ENCODE results near the gene PLCG1. TPM values are rescaled to one million over a fixed set of nuclear protein-coding genes. Genes with fewer than 3 reads are reported as not detected.

The PLCG1 gene
- total and polyA plus RNA-seq, 9 of the 15 experiments (the other 6 are each of a cell fraction or from before 2014, with no cell fraction given), result 1.7 to 67.0 (median 34.8) TPM

DNA sequence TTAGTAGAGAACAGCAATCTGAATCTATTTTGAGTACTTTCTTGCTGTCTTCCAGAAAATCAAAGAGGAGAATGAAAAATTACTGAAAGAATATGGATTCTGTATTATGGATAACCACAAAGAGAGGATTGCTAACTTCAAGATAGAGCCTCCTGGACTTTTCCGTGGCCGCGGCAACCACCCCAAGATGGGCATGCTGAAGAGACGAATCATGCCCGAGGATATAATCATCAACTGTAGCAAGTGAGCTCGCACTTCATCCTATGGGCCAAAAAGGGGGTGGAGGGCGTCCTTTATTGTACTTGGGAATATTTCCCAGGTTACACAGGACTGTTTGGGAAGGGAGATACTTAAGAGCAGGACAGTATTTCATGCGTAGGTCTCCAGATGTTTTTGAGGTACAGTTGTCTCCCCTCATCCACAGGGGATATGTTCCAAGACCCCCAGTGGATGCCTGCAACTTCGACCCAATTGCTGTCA, 37.3 kb upstream of the PLCG1 start (continued):
- TF ChIP-seq C11orf30 (IDR thresholded peaks at IDR 0.05; ENCODE audit: low read depth), result no peak

- H3K9ac ChIP-seq (ENCODE audit: insufficient read depth in 1 of 2, low read depth in 2 of 2, low read length in 2 of 2), result no peak overlapping the region
- FAIRE-seq, result no peak
- H3K27ac ChIP-seq (ENCODE audit: extremely low read depth, low read depth, low read length), result no peak overlapping the region
- H3K4me3 ChIP-seq, result no peak overlapping the region
- no peaks in the 10 kb centered on the region for H3K4me1 ChIP-seq (replicated peaks in 1 of 2; ENCODE audit: control insufficient read depth in 2 of 2, insufficient read depth in 2 of 2, low read length in 2 of 2)
- ATAC-seq, result no peak
- in situ Hi-C loops (cut with MboI), result no loop called here
- intact Hi-C loops (cut with micrococcal nuclease), result no loop called here
- ChIA-PET CTCF (ENCODE audit: low intra/inter-chr PET ratio) (no interaction called here), POLR2A (interaction anchor here (0.6 kb wide), 1 partner anchor 25 kb away, joined by 3 read pairs; no protein-coding TSS in a partner anchor)
- H2AFZ ChIP-seq (ENCODE audit: low read depth, low read length), result no peak overlapping the region
- H3K79me2 ChIP-seq (ENCODE audit: control insufficient read depth, insufficient read depth, low read length), result no peaks in the 10 kb centered on the region
- no peak for DNase-seq (ENCODE audit: extremely low read depth in 1 of 4, low spot score in 3 of 4)
- H3K9me3 ChIP-seq (replicated peaks; ENCODE audit: control insufficient read depth, insufficient read depth, low read depth, low read length), result no peaks in the 10 kb centered on the region
- no TSS peak for BruUV-seq (replicated peaks)
- no peaks in the 10 kb centered on the region for H3K9me1 ChIP-seq (ENCODE audit: control insufficient read depth, insufficient read depth, low read length)
- peaks cover 92% of the 10 kb centered on the region for H3K36me3 ChIP-seq (ENCODE audit: control insufficient read depth, insufficient read depth, low read length)
- H3K4me2 ChIP-seq (ENCODE audit: insufficient read depth, low read length), result no peak overlapping the region
- H3K27me3 ChIP-seq (ENCODE audit: control insufficient read depth in 2 of 2, insufficient read depth in 2 of 2, low read length in 2 of 2), result no peaks in the 10 kb centered on the region
- WGBS (ENCODE audit: insufficient coverage, low coverage, missing lambda C conversion rate), result 92% methylated on average over 2 of the region's 2 CpGs
- H4K20me1 ChIP-seq (replicated peaks; ENCODE audit: control insufficient read depth, insufficient read depth, low read length), result no peaks in the 10 kb centered on the region
- TF ChIP-seq NR2C2 (CRISPR knock-in tag; IDR thresholded peaks at IDR 0.05), result no peak
- TF ChIP-seq NR2C2 (tag; IDR thresholded peaks at IDR 0.05), result no peak
- TF ChIP-seq FOXA1 (IDR thresholded peaks at IDR 0.05; ENCODE audit: borderline replicate concordance), result no peak
- TF ChIP-seq, protein P1, sequence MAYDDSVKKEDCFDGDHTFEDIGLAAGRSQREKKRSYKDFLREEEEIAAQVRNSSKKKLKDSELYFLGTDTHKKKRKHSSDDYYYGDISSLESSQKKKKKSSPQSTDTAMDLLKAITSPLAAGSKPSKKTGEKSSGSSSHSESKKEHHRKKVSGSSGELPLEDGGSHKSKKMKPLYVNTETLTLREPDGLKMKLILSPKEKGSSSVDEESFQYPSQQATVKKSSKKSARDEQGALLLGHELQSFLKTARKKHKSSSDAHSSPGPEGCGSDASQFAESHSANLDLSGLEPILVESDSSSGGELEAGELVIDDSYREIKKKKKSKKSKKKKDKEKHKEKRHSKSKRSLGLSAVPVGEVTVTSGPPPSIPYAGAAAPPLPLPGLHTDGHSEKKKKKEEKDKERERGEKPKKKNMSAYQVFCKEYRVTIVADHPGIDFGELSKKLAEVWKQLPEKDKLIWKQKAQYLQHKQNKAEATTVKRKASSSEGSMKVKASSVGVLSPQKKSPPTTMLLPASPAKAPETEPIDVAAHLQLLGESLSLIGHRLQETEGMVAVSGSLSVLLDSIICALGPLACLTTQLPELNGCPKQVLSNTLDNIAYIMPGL (CRISPR knock-in tag; IDR thresholded peaks at IDR 0.05), result no peak
- no peak for TF ChIP-seq CHD4 (IDR thresholded peaks at IDR 0.05; ENCODE audit: insufficient read depth, insufficient replicate concordance, low read depth, low read length, poor library complexity, severe bottlenecking)
- TF ChIP-seq, protein P2, sequence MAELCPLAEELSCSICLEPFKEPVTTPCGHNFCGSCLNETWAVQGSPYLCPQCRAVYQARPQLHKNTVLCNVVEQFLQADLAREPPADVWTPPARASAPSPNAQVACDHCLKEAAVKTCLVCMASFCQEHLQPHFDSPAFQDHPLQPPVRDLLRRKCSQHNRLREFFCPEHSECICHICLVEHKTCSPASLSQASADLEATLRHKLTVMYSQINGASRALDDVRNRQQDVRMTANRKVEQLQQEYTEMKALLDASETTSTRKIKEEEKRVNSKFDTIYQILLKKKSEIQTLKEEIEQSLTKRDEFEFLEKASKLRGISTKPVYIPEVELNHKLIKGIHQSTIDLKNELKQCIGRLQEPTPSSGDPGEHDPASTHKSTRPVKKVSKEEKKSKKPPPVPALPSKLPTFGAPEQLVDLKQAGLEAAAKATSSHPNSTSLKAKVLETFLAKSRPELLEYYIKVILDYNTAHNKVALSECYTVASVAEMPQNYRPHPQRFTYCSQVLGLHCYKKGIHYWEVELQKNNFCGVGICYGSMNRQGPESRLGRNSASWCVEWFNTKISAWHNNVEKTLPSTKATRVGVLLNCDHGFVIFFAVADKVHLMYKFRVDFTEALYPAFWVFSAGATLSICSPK (IDR thresholded peaks at IDR 0.05; ENCODE audit: borderline replicate concordance), result no peak
- no peak for TF ChIP-seq ZNF696 (CRISPR knock-in tag; conservative IDR thresholded peaks at IDR 0.05)
- TF ChIP-seq E2F1 (CRISPR knock-in tag; IDR thresholded peaks at IDR 0.05), result no peak
- TF ChIP-seq TCF3 (CRISPR knock-in tag; IDR thresholded peaks at IDR 0.05), result no peak
Measured at GRCh38 chr20:41101660-41102059, 35.7 kb upstream of the PLCG1 start.
